Measurements from ENCODE around the gene BGN.

Gene BGN

GRCh38 chrX:153546386-153546785, 51.6 kb downstream of the BGN start:
- Histone ChIP-seq H3K9ac (ENCODE audit: low read length) (no peak overlapping the region), H3K4me1 (ENCODE audit: control insufficient read depth, low read depth, low read length) (no peaks in the 10 kb centered on the region), H3K4me3 (ENCODE audit: low read length) (no peak overlapping the region), H3K27ac (ENCODE audit: low read length) (no peak overlapping the region), H3K36me3 (ENCODE audit: control insufficient read depth, low read depth, low read length) (no peaks in the 10 kb centered on the region), H3K9me3 (ENCODE audit: control insufficient read depth, low read depth, low read length) (peaks cover 3% of the 10 kb centered on the region), H3K27me3 (ENCODE audit: control insufficient read depth, insufficient read depth, low read length) (no peaks in the 10 kb centered on the region)

- H3K4me3 ChIP-seq (ENCODE audit: low read length), result no peak overlapping the region
- H3K4me1 ChIP-seq (ENCODE audit: control insufficient read depth, low read depth, low read length), result no peaks in the 10 kb centered on the region
- H3K27ac ChIP-seq (ENCODE audit: low read length), result no peak overlapping the region
- no peaks in the 10 kb centered on the region for H3K27me3 ChIP-seq (ENCODE audit: control insufficient read depth, insufficient read depth, low read length)
- peaks cover 5% of the 10 kb centered on the region for H3K9me3 ChIP-seq (ENCODE audit: control insufficient read depth, low read depth, low read length)
- no peaks in the 10 kb centered on the region for H3K36me3 ChIP-seq (ENCODE audit: control insufficient read depth, low read depth, low read length)
- no peak overlapping the region for H3K9ac ChIP-seq (ENCODE audit: low read length)
These were observed 52.4 kb downstream of the BGN start for GRCh38 chrX:153547195-153547594.

GRCh38 chrX:153549231-153549630, 54.5 kb downstream of the BGN start:
- Histone ChIP-seq H3K4me3 (ENCODE audit: low read length) (no peak overlapping the region), H3K9me3 (ENCODE audit: control insufficient read depth, low read depth, low read length) (peaks cover 9% of the 10 kb centered on the region), H3K9ac (ENCODE audit: low read length) (no peak overlapping the region), H3K4me1 (ENCODE audit: control insufficient read depth, low read depth, low read length) (no peaks in the 10 kb centered on the region), H3K27ac (ENCODE audit: low read length) (no peak overlapping the region), H3K27me3 (ENCODE audit: control insufficient read depth, insufficient read depth, low read length) (no peaks in the 10 kb centered on the region), H3K36me3 (ENCODE audit: control insufficient read depth, low read depth, low read length) (no peaks in the 10 kb centered on the region)

GRCh38 chrX:153549807-153550206, 55.0 kb downstream of the BGN start:
- H3K4me3 ChIP-seq (ENCODE audit: low read length), result no peak overlapping the region
- no peaks in the 10 kb centered on the region for H3K4me1 ChIP-seq (ENCODE audit: control insufficient read depth, low read depth, low read length)
- H3K9me3 ChIP-seq (ENCODE audit: control insufficient read depth, low read depth, low read length), result peaks cover 9% of the 10 kb centered on the region
- no peaks in the 10 kb centered on the region for H3K27me3 ChIP-seq (ENCODE audit: control insufficient read depth, insufficient read depth, low read length)
- H3K36me3 ChIP-seq (ENCODE audit: control insufficient read depth, low read depth, low read length), result no peaks in the 10 kb centered on the region
- no peak overlapping the region for H3K9ac ChIP-seq (ENCODE audit: low read length)
- H3K27ac ChIP-seq (ENCODE audit: low read length), result no peak overlapping the region

- Histone ChIP-seq H3K9ac (ENCODE audit: low read length) (no peak overlapping the region), H3K27me3 (ENCODE audit: control insufficient read depth, insufficient read depth, low read length) (no peaks in the 10 kb centered on the region), H3K4me3 (ENCODE audit: low read length) (no peak overlapping the region), H3K36me3 (ENCODE audit: control insufficient read depth, low read depth, low read length) (no peaks in the 10 kb centered on the region), H3K27ac (ENCODE audit: low read length) (no peak overlapping the region), H3K4me1 (ENCODE audit: control insufficient read depth, low read depth, low read length) (no peaks in the 10 kb centered on the region), H3K9me3 (ENCODE audit: control insufficient read depth, low read depth, low read length) (peaks cover 9% of the 10 kb centered on the region)
These were observed 56.4 kb downstream of the BGN start for GRCh38 chrX:153551135-153551534.

GRCh38 chrX:153554519-153555167, 59.9 kb downstream of the BGN start:
- Histone ChIP-seq H3K4me3 (ENCODE audit: low read length) (no peak overlapping the region), H3K27ac (ENCODE audit: low read length) (no peak overlapping the region), H3K4me1 (ENCODE audit: control insufficient read depth, low read depth, low read length) (no peaks in the 10 kb centered on the region), H3K36me3 (ENCODE audit: control insufficient read depth, low read depth, low read length) (no peaks in the 10 kb centered on the region), H3K27me3 (ENCODE audit: control insufficient read depth, insufficient read depth, low read length) (no peaks in the 10 kb centered on the region), H3K9ac (ENCODE audit: low read length) (no peak overlapping the region), H3K9me3 (ENCODE audit: control insufficient read depth, low read depth, low read length) (peaks cover 9% of the 10 kb centered on the region)

GRCh38 chrX:153556767-153557166, 62.0 kb downstream of the BGN start:
- no peak overlapping the region for H3K27ac ChIP-seq (ENCODE audit: low read length)
- no peak overlapping the region for H3K4me3 ChIP-seq (ENCODE audit: low read length)
- peaks cover 13% of the 10 kb centered on the region for H3K9me3 ChIP-seq (ENCODE audit: control insufficient read depth, low read depth, low read length)
- H3K36me3 ChIP-seq (ENCODE audit: control insufficient read depth, low read depth, low read length), result no peaks in the 10 kb centered on the region
- H3K9ac ChIP-seq (ENCODE audit: low read length), result no peak overlapping the region
- H3K27me3 ChIP-seq (ENCODE audit: control insufficient read depth, insufficient read depth, low read length), result no peaks in the 10 kb centered on the region
- no peaks in the 10 kb centered on the region for H3K4me1 ChIP-seq (ENCODE audit: control insufficient read depth, low read depth, low read length)

- Histone ChIP-seq H3K9ac (ENCODE audit: low read length) (no peak overlapping the region), H3K27me3 (ENCODE audit: control insufficient read depth, insufficient read depth, low read length) (no peaks in the 10 kb centered on the region), H3K4me3 (ENCODE audit: low read length) (no peak overlapping the region), H3K27ac (ENCODE audit: low read length) (no peak overlapping the region), H3K4me1 (ENCODE audit: control insufficient read depth, low read depth, low read length) (no peaks in the 10 kb centered on the region), H3K36me3 (ENCODE audit: control insufficient read depth, low read depth, low read length) (no peaks in the 10 kb centered on the region), H3K9me3 (ENCODE audit: control insufficient read depth, low read depth, low read length) (peaks cover 11% of the 10 kb centered on the region)
These were observed 63.0 kb downstream of the BGN start for GRCh38 chrX:153557618-153558355.
